WERI-Rb-1 (cell line): ENCODE measurements around the gene ZNF8.
"Not testable (repeated sequence)": the region's sequence is repeated elsewhere in the genome, so short reads cannot be mapped to it uniquely, and the experiment has no call there.

Source experiments
- DNase-seq: peaks from one replicate; pipeline ENCODE4 v3.0.0-alpha.2; 2020
- H3K27ac ChIP-seq: fragments of 250-450 bp; sonication (Bioruptor Pico); 2 replicates; pipeline ENCODE4 v1.5.1; 2020; ENCODE audit warnings: mild to moderate bottlenecking, moderate library complexity
- H3K27me3 ChIP-seq: fragments of 250-450 bp; sonication (Bioruptor Pico); 2 replicates; pipeline ENCODE4 v1.5.1; 2021; ENCODE audit warnings: mild to moderate bottlenecking, low read depth, moderate library complexity; ENCODE audit not compliant: insufficient read depth, severe bottlenecking
- H3K36me3 ChIP-seq: fragments of 250-450 bp; sonication (Bioruptor Pico); 2 replicates; pipeline ENCODE4 v1.5.1; 2020; ENCODE audit warnings: mild to moderate bottlenecking, moderate library complexity
- H3K4me3 ChIP-seq: 2 replicates; pipeline ENCODE4 v1.5.1; 2011; ENCODE audit warnings: low read depth, mild to moderate bottlenecking, control low read depth, low read length
- H3K9me3 ChIP-seq: fragments of 250-450 bp; sonication (Bioruptor Pico); 2 replicates; pipeline ENCODE4 v1.5.1; 2021; ENCODE audit warnings: mild to moderate bottlenecking, moderate library complexity; ENCODE audit not compliant: severe bottlenecking
- CTCF ChIP-seq: IDR thresholded peaks from 2 replicates; pipeline ENCODE4 v1.5.1; 2011; ENCODE audit warnings: low read depth, mild to moderate bottlenecking, control low read depth, inconsistent platforms, low read length

The ZNF8 gene

GRCh38 chr19:58338825-58339558 lies 60.2 kb downstream of the ZNF8 start:
- Histone ChIP-seq H3K27ac (no peak overlapping the region), H3K9me3 (no peaks in the 10 kb centered on the region), H3K36me3 (peaks cover 27% of the 10 kb centered on the region), H3K27me3 (no peaks in the 10 kb centered on the region), H3K4me3 (no peak overlapping the region)
- peak; percentile 44 for TF ChIP-seq CTCF
- DNase-seq = peak; percentile 44

GRCh38 chr19:58345558-58345957 lies 66.8 kb downstream of the ZNF8 start:
- H3K36me3 ChIP-seq = 0 out of 2 replicates have a peak, but pooled peaks cover 5% of the 10 kb centered on the region
- H3K4me3 ChIP-seq = no peak overlapping the region
- DNase-seq = no peak

GRCh38 chr19:58346961-58347929 lies 68.5 kb downstream of the ZNF8 start:
- peak; percentile 75 for DNase-seq
- Histone ChIP-seq H3K9me3 (no peaks in the 10 kb centered on the region), H3K27ac (peak overlapping the region; percentile 61), H3K4me3 (peak overlapping the region; percentile 79), H3K27me3 (no peaks in the 10 kb centered on the region), H3K36me3 (no peaks in the 10 kb centered on the region; the same call in none of the 2 replicates)
- TF ChIP-seq CTCF = no peak

More at GRCh38 chr19:58345558-58345957, 66.8 kb downstream of the ZNF8 start:
- no peak overlapping the region for H3K27ac ChIP-seq
- TF ChIP-seq CTCF = no peak
- H3K9me3 ChIP-seq = no peaks in the 10 kb centered on the region
- no peaks in the 10 kb centered on the region for H3K27me3 ChIP-seq

GRCh38 chr19:58348080-58348479 lies 69.3 kb downstream of the ZNF8 start:
- H3K4me3 ChIP-seq = peak overlapping the region; percentile 79
- not testable (repeated sequence) for H3K9me3 ChIP-seq, H3K36me3 ChIP-seq, H3K27me3 ChIP-seq, DNase-seq
- H3K27ac ChIP-seq = peak overlapping the region; percentile 61

GRCh38 chr19:58349590-58349989 lies 70.8 kb downstream of the ZNF8 start:
- TF ChIP-seq CTCF = no peak
- DNase-seq = no peak
- H3K36me3 ChIP-seq = no peaks in the 10 kb centered on the region; the same call in none of the 2 replicates

More at GRCh38 chr19:58349590-58349989, 70.8 kb downstream of the ZNF8 start:
- Histone ChIP-seq H3K9me3 (no peaks in the 10 kb centered on the region), H3K4me3 (no peak overlapping the region), H3K27me3 (no peaks in the 10 kb centered on the region), H3K27ac (no peak overlapping the region)
